A673 (cell line): ENCODE data around the gene AGGF1. TPM values are rescaled to one million over a fixed set of nuclear protein-coding genes. Genes with fewer than 3 reads are reported as not detected.
"Not testable (repeated sequence)": the region's sequence is repeated elsewhere in the genome, so short reads cannot be mapped to it uniquely, and the experiment has no call there.

Experiments
- BruUV-seq: library from RNA; stranded (reverse); fragments of 400-500 nt; replicated peaks from 2 replicates; lab custom pipeline; 2021; lab: Mats Ljungman, UMichigan
- CTCF ChIA-PET: fragments of 300-600 bp; sonication (Branson Sonifier 250); formaldehyde crosslinking; loops from one replicate; lab custom pipeline; 2022; ENCODE audit warnings: antibody characterized with exemption; lab: Charles Lee
- POLR2A ChIA-PET: fragments of 300-600 bp; sonication (Branson Sonifier 250); formaldehyde crosslinking; loops from one replicate; lab custom pipeline; 2022; ENCODE audit warnings: antibody characterized with exemption; ENCODE audit not compliant: low non-redundant PET; lab: Charles Lee
- DNase-seq: peaks from one replicate; pipeline ENCODE4 v3.0.0-alpha.2; 2015; ENCODE audit warnings: low spot score
- H3K27ac ChIP-seq: fragments of 200-600 bp; sonication (generic); 2 replicates; pipeline ENCODE4 v1.5.1; 2016; ENCODE audit warnings: mixed run types, low read depth, mild to moderate bottlenecking, mixed read lengths, antibody characterized with exemption, low read length; ENCODE audit not compliant: poor library complexity, severe bottlenecking
- H3K27me3 ChIP-seq: fragments of 200-600 bp; sonication (generic); replicated peaks from 2 replicates; pipeline ENCODE4 v1.6.1; 2017; ENCODE audit warnings: mixed run types, low read depth, mild to moderate bottlenecking, mixed read lengths, antibody characterized with exemption, low read length; ENCODE audit not compliant: insufficient read depth, poor library complexity
- H3K36me3 ChIP-seq: fragments of 200-600 bp; sonication (generic); 2 replicates; pipeline ENCODE4 v1.6.1; 2016; ENCODE audit warnings: mixed run types, mild to moderate bottlenecking, mixed read lengths, antibody characterized with exemption, low read length; ENCODE audit not compliant: insufficient read depth, poor library complexity, severe bottlenecking
- H3K4me1 ChIP-seq: fragments of 200-600 bp; sonication (generic); 2 replicates; pipeline ENCODE4 v1.6.1; 2017; ENCODE audit warnings: mixed run types, mild to moderate bottlenecking, mixed read lengths, antibody characterized with exemption, low read length; ENCODE audit not compliant: insufficient read depth, poor library complexity, severe bottlenecking
- H3K4me3 ChIP-seq: fragments of 200-600 bp; sonication (generic); 2 replicates; pipeline ENCODE4 v1.5.1; 2016; ENCODE audit warnings: low read depth, mixed run types, mild to moderate bottlenecking, mixed read lengths, low read length; ENCODE audit not compliant: poor library complexity, severe bottlenecking
- H3K9me3 ChIP-seq: fragments of 200-600 bp; sonication (generic); 2 replicates; pipeline ENCODE4 v1.6.1; 2016; ENCODE audit warnings: mixed run types, low read depth, mild to moderate bottlenecking, mixed read lengths, antibody characterized with exemption, low read length; ENCODE audit not compliant: poor library complexity, severe bottlenecking
- CTCF ChIP-seq: fragments of 300-800, 200-600 bp; sonication (generic); conservative IDR thresholded peaks from 2 replicates; pipeline ENCODE4 v1.5.1; 2017; ENCODE audit warnings: low read depth, mild to moderate bottlenecking, antibody characterized with exemption, low read length, moderate library complexity, mixed read lengths
- EZH2 ChIP-seq: fragments of 200-600 bp; sonication (generic); IDR thresholded peaks from 2 replicates; pipeline ENCODE4 v1.6.1; 2017; ENCODE audit warnings: borderline replicate concordance, low read depth, mild to moderate bottlenecking, mixed read lengths, antibody characterized with exemption, low read length; ENCODE audit not compliant: poor library complexity, severe bottlenecking
- intact Hi-C: fragments of 100-400 bp; cut with micrococcal nuclease; formaldehyde crosslinking; loops from one replicate; pipeline ENCODE4 v1.10.0; 2022; ENCODE audit not compliant: unreplicated experiment
- total RNA-seq: library from RNA; stranded (reverse); gene quantifications from 2 replicates; pipeline ENCODE4 v1.2.3, GENCODE V29; 2021

AGGF1 gene
- total RNA-seq, 1 experiment from 2014 or later, result 20.9 TPM

GRCh38 chr5:77074745-77075144 lies 44.5 kb downstream of the AGGF1 start:
- ChIA-PET POLR2A (no interaction called here), CTCF (no interaction called here)
- Histone ChIP-seq H3K27ac (no peak overlapping the region), H3K4me3 (no peak overlapping the region), H3K36me3 (no peaks in the 10 kb centered on the region), H3K9me3 (no peaks in the 10 kb centered on the region), H3K4me1 (peaks cover 4% of the 10 kb centered on the region), H3K27me3 (no peaks in the 10 kb centered on the region)
- TF ChIP-seq EZH2, result no peak
- TF ChIP-seq CTCF, result no peak
- DNase-seq, result no peak
- intact Hi-C loops, result no loop called here
- BruUV-seq, result no TSS peak

- TF ChIP-seq EZH2 (no peak), CTCF (peak; percentile 62)
- H3K36me3 ChIP-seq, result no peaks in the 10 kb centered on the region
- no TSS peak for BruUV-seq
- CTCF ChIA-PET, result interaction anchor here (0.5 to 1.3 kb wide), 3 partner anchors 9 to 60 kb away, joined by 3 to 5 read pairs (median 3); no protein-coding TSS in a partner anchor
- intact Hi-C loops, result loop anchor here (1.0 kb wide), 1 partner anchor 209 kb away; no protein-coding TSS in a partner anchor
- no peaks in the 10 kb centered on the region for H3K27me3 ChIP-seq
- no peaks in the 10 kb centered on the region for H3K9me3 ChIP-seq
- POLR2A ChIA-PET, result no interaction called here
- peaks cover 4% of the 10 kb centered on the region for H3K4me1 ChIP-seq
- DNase-seq, result peak; percentile 78
- H3K4me3 ChIP-seq, result peak overlapping the region; percentile 73
- H3K27ac ChIP-seq, result peak overlapping the region; percentile 49
Measured at GRCh38 chr5:77076961-77077828, 47.0 kb downstream of the AGGF1 start.

GRCh38 chr5:77077829-77078176 lies 47.6 kb downstream of the AGGF1 start:
- DNase-seq, result no peak
- Histone ChIP-seq H3K4me1 (peaks cover 4% of the 10 kb centered on the region), H3K36me3 (no peaks in the 10 kb centered on the region), H3K9me3 (no peaks in the 10 kb centered on the region), H3K4me3 (peak overlapping the region; percentile 73), H3K27ac (peak overlapping the region; percentile 49), H3K27me3 (no peaks in the 10 kb centered on the region)
- intact Hi-C loops, result loop anchor here (1.0 kb wide), 1 partner anchor 210 kb away; no protein-coding TSS in a partner anchor
- ChIA-PET CTCF (interaction anchor here (0.5 to 1.3 kb wide), 2 partner anchors 8 to 59 kb away, joined by 3 to 5 read pairs; no protein-coding TSS in a partner anchor), POLR2A (no interaction called here)
- BruUV-seq, result no TSS peak
- TF ChIP-seq EZH2 (no peak), CTCF (no peak)

DNA sequence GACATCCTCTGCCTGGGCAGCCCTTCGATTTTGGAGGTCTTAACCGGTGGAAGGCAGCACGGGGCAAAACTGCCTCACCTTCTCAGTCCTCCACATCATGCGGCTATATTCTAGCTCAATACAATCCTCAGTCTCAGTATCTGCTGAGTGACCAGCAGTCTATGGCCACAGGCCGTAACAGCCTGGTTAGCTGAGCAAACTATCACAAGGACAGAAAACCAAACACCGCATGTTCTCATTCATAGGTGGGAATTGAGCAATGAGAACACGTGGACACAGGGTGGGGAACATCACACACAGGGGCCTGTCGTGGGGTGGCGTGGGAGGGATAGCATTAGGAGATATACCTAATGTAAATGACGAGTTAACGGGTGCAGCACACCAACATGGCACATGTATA lies 50.3 kb downstream of the AGGF1 start:
- H3K9me3 ChIP-seq, intact Hi-C loops, POLR2A ChIA-PET, H3K4me1 ChIP-seq, H3K4me3 ChIP-seq, H3K36me3 ChIP-seq, CTCF ChIA-PET, H3K27me3 ChIP-seq, BruUV-seq, H3K27ac ChIP-seq, DNase-seq: not testable (repeated sequence)
